22Rv1 (cell line): ENCODE measurements around the gene GPC4.
A peak's percentile ranks its signal among the peaks of the same experiment; 100 is the strongest.

ENCODE experiments used
- H3K27ac ChIP-seq: fragments of 450-650 bp; 2 replicates; pipeline ENCODE4 v1.5.1; 2017
- CTCF ChIP-seq: fragments of 450-650 bp; IDR thresholded peaks from 2 replicates; pipeline ENCODE4 v1.5.1; 2017; ENCODE audit warnings: mild to moderate bottlenecking
- ZFX ChIP-seq: fragments of 450-650 bp; IDR thresholded peaks from 2 replicates; pipeline ENCODE4 v1.6.1; 2017; ENCODE audit warnings: antibody characterized with exemption, borderline replicate concordance

Gene GPC4

GRCh38 chrX:133346026-133346425 is 69.3 kb downstream of the GPC4 start:
- no peak overlapping the region for H3K27ac ChIP-seq
- TF ChIP-seq ZFX (no peak), CTCF (no peak)

GRCh38 chrX:133339566-133339965 is 75.7 kb downstream of the GPC4 start:
- no peak overlapping the region for H3K27ac ChIP-seq
- TF ChIP-seq CTCF (no peak), ZFX (no peak)

DNA sequence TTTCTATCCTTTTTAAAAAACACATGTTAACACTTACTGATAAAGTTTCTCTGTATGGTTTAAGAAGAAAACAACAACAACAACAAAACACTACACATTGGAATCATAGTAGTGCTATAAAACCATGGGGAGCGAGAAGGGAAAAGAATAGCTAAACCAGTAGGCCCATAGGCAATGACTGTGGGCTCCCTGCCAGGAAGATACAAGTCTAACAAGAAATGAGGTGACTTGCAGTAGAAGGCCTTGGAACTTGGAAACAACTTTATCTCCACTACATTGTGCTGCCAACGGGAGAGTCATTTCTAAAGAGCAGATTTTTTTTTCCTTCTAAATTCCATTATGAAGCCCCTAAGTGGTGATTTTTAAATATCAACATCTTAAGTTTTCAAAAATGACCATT is 78.0 kb downstream of the GPC4 start:
- no peak overlapping the region for H3K27ac ChIP-seq
- TF ChIP-seq ZFX (no peak), CTCF (no peak)

- TF ChIP-seq CTCF (peak; percentile 61), ZFX (no peak)
- no peak overlapping the region for H3K27ac ChIP-seq
These were observed 80.3 kb downstream of the GPC4 start for GRCh38 chrX:133335027-133335426.

DNA sequence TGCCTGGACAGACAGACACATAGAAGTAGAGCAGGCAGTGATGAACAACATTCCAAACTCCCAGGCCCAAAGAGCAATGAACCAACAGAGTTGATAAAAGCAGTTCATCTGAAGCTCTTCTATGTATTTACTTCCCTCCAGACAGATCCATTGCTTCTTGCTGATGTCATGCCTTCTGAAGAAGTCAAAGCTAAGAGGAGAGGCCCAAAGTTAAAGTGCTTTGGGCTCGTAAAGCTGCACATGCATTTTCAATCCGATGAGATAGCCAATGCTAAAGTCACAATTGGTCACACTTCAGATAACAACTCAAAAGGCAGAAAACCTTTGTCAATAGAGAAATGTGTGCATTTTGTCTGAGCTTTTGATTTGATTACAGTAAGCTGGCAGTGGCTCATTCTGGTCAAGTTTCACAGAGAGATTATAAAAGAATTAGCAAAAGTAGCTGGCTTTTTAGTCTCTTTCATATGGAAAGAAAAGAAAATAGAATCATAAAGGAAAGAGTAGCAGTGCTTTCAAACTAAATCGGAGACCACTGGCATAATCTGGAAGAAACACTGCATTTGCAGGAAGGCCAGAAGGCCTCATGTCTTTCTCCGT is 82.0 kb downstream of the GPC4 start:
- TF ChIP-seq ZFX: no peak
- TF ChIP-seq CTCF: no peak
- H3K27ac ChIP-seq: no peak overlapping the region

GRCh38 chrX:133332737-133333136 is 82.6 kb downstream of the GPC4 start:
- no peak overlapping the region for H3K27ac ChIP-seq
- TF ChIP-seq ZFX (no peak), CTCF (no peak)

DNA sequence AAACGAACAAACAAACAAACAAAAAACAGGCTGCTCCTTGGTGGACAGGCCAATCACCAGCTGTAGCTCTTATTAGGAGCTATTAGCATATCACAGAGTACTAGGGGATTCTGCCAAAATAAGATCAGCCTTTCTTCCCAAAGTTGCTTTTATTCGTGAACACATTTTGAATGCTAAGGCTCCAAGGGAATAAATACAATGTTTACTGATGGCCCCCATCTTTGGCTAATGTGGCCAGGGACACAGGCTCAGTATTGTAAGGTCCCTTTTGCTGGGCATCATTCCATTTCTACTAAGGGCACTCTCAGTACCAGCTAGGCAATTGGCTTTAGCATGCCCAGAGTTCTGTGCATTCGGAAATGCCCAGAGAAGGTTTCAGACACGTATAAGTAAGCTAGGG is 84.3 kb downstream of the GPC4 start:
- H3K27ac ChIP-seq: no peak overlapping the region
- TF ChIP-seq ZFX (no peak), CTCF (no peak)
